Ureter (tissue), 1 donor: ENCODE data around the gene GTF2IRD2. TPM values are rescaled to one million over a fixed set of nuclear protein-coding genes. Genes with fewer than 3 reads are reported as not detected.
"Not testable (repeated sequence)": the region's sequence is repeated elsewhere in the genome, so short reads cannot be mapped to it uniquely, and the experiment has no call there.

Experiments used
- DNase-seq: peaks from one replicate; pipeline ENCODE4 v3.0.0-alpha.2; 2020; ENCODE audit warnings: low spot score
- total RNA-seq: library from RNA; stranded (reverse); gene quantifications from one replicate; pipeline ENCODE4 v1.2.4, GENCODE V29; 2023
- donor health status: DM: yes; HTN: yes; CAD: no.

GTF2IRD2 gene
- total RNA-seq: 45.5 TPM

- peak; percentile 68 for DNase-seq
These were observed at the start of gene GTF2IRD2 for GRCh38 chr7:74850833-74851721. Gene GTF2IRD2, minus strand, starts transcription at chr7:74851605. Its CDS starts 15,227 bp downstream, at chr7:74836378.

DNA sequence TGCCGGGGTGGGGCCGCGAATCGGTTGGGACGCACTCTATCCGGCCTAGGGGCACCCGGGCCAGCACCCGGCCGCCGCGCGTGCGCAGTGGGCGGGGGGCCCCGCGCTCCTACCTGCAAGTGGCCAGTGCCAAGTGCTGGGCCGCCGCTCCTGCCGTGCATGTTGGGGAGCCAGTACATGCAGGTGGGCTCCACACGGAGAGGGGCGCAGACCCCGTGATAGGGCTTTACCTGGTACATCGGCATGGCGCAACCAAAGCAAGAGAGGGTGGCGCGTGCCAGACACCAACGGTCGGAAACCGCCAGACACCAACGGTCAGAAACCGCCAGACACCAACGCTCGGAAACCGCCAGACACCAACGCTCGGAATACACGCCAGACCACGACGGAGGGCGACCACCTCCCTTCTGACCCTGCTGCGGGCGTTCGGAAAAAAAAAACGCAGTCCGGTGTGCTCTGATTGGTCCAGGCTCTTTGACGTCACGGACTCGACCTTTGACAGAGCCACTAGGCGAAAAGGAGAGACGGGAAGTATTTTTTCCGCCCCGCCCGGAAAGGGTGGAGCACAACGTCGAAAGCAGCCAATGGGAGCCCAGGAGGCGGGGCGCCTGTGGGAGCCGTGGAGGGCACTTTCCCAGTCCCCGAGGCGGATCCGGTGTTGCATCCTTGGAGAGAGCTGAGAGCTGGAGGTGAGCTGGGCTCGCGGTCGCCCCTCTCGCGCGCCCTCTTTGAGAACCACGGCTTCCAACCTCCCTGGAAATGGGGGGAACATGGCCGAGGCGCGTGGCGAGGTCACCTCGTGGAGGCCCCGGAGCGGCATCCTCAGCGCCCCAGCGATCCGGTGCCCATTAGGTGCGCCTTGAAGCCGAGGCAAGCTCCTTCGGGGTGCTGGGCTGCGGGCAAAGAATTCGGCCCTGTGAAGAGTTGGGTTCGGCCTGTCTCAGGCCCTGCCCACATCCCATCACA lies 39.0 kb upstream of the GTF2IRD2 start:
- peak; percentile 88 for DNase-seq

DNA sequence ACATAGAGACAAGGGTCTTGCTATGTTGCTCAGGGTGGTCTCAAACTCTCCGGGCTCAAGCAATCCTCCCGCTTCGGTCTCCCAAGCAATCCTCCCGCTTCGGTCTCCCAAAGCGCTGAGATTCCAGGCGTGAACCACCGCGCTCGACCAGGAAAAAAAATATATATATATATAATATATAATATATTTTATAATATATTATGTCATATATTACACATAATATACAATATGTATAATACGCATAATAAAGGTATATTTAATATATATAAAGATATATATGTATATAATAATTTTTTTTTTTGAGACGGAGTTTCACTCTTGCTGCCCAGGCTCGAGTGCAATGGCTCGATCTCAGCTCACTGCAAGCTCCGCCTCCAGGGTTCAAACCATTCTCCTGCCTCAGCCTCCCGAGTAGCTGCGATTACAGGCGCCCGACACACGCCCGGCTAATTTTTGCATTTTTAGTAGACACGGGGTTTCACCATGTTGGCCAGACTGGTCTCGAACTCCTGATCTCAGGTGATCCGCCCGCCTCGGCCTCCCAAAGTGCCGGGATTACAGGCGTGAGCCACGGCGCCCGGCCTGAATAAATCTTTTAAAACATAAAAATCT lies 38.2 kb upstream of the GTF2IRD2 start:
- DNase-seq: not testable (repeated sequence)

GRCh38 chr7:74885295-74885694 lies 33.9 kb upstream of the GTF2IRD2 start:
- not testable (repeated sequence) for DNase-seq

- DNase-seq: not testable (repeated sequence)
These were observed 30.7 kb upstream of the GTF2IRD2 start for GRCh38 chr7:74882110-74882509.

DNA sequence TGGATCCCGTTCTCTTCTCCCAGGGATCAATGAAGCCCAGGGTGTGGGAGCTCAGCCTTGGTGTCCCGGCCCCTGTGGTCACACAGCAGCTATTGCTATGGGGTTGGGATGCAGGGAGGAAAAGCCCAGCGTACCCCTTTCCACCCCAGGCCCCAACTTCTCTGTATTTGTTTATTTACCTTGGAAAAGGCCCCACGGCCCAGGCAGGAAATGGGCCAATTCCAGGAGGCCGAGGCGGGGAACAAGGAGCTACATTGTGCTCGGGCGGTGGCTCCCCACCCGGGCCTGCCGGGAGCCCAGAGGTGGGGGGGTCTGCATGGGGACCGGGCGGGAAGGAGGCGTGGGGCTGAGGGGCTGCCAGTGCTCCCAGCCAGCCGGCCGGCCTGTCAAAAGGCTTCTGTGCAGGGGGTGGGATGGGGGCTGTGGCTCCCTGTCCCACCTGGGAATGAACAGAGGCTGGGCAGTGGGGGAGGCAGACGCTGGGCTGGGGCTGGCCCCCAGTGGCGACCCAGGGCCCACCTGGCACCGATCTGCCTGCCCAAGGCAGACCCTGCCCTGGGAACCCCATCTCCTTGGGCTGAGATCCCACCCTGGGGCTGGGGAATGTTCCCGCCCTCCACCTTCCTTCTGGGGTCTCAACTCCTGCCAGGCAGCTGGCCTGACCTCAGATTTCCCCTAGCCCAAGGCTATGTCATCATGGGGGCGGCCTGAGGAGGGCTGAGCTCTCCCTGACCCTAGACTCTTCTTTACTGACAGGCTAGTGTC lies 23.5 kb upstream of the GTF2IRD2 start:
- DNase-seq: peak; percentile 42

DNA sequence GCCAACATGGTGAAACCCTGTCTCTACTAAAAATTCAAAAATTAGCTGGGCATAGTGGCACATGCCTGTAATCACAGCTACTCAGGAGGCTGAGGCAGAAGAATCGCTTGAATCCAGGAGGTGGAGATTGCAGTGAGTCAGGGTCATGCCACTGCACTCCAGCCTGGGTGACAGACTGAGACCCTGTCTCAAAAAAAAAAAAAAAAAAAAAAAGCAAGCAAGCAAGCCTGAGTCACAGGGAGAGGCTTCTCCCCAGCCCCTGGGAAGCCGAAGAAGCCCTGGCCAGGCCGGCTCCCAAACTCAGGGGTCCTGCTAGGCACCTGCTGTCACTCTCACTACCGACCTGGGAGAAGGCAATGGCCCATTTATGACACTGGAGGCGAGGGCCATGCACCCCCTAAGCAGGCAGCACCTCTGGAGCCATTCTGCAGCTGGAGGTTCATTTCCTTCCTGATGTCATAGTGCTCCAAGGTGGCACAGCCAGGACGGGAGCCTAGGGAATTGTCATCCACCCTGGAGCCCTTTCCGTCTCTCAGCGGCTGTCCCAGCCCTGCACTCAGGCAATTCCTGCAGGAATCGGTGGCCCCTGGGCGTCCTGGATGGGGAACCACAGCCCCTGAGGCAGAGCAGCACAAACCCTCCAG lies 22.8 kb upstream of the GTF2IRD2 start:
- DNase-seq: not testable (repeated sequence)

- not testable (repeated sequence) for DNase-seq
These were observed 21.1 kb upstream of the GTF2IRD2 start for GRCh38 chr7:74872542-74872941.

DNA sequence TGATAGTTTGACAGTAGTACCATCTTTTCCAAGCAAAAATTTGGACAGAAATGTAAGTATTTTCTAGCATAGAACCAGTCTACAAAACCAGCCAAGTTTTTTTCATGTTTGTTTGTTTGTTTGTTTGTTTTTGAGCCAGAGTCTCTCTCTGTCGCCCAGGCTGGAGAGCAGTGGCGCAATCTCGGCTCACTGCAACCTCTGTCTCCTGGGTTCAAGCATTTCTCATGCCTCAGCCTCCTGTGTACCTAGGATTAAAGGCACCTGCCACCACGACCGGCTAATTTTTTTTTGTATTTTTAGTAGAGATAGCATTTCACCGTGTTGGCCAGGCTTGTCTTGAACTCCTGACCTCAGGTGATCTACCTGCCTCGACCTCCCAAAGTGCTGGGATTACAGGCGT lies 14.4 kb upstream of the GTF2IRD2 start:
- DNase-seq: not testable (repeated sequence)

DNA sequence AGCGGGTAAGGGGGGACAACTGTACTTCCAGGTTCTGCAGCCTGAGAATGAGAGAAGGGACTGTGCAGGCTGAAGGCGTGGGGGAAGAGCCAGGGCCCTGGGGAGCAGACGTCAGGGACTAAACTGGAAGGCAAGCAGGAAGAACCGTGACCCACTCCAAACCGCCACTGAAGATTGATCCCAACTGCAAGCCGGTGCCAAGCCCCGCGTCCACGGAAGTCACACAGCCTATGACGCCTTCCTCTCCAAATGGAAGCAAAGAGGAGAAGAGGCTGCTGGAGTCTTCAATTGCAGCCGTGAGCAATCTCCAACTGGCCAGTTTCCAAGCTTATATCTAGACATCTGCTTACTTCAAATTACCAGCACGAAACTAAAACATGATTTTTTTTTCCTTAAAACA lies 1.6 kb downstream of the GTF2IRD2 start:
- DNase-seq: not testable (repeated sequence)

GRCh38 chr7:74830411-74830810 lies 21.0 kb downstream of the GTF2IRD2 start:
- DNase-seq: not testable (repeated sequence)

DNA sequence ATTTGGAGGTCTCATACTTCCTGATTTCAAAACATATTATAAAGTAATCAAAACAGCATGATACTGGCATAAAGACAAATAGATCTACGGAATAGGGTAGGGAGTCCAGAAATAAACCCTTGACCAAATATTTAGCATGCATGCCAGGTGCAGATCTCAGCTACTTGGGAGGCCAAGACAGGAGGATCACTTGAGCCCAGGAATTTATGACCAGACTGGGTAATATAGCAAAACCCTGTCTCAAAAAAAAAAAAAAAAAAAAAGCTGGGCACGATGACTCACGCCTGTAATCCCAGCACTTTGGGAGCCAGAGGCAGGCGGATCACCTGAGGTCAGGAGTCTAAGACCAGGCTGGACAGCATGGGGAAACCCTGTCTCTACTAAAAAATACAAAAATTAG lies 21.4 kb downstream of the GTF2IRD2 start:
- DNase-seq: not testable (repeated sequence)

- DNase-seq: not testable (repeated sequence)
These were observed 30.1 kb downstream of the GTF2IRD2 start for GRCh38 chr7:74821259-74821658.

DNA sequence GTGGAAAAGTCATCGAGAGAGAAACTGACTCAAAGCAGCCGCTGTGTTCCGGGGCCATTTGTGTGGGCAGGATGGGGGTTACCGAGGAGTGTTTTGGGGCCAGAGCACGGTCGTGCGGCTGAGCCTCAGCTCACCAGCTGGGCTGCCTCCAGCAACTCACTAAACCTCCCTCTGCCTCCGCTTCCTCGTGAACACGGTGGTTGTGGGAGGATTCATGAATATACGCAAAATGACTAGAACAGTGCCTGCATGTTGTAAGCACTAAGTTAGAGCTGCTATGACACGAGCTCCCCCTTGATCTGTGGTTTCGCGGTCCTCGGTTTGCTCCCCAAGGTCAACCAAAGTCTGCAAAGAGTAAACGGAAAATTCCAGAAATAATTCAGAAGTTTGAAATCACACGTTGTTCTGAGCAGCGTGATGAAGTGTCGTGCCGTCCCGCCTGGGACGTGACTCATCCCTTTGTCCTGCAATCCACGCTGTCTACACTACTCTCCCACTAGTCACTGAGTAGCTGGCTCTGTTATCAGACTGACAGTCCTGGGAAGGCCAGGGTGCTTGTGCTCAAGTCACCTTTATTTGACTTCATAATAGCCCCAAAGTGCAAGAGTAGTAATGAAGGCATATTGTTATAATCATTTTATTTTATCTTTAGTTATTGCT lies 31.1 kb downstream of the GTF2IRD2 start:
- DNase-seq: not testable (repeated sequence)

DNA sequence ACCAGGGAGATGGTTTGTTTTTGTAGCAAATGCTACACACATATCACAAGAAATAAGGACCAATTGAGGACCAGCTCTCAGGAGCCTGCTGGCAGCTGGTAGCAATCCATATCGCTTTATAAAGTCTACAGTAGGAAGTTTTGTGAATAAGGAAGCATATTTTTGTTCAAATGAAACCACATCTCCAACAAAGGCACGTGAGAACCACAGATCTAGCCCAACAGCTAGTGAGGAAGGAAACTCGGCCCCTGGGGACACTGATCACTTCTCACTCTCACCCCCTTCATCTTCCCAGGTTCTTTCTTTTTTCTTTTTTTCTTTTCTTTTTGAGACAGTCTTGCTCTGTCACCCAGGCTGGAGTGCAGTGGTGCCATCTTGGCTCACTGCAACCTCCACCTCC lies 35.5 kb downstream of the GTF2IRD2 start:
- not testable (repeated sequence) for DNase-seq

DNA sequence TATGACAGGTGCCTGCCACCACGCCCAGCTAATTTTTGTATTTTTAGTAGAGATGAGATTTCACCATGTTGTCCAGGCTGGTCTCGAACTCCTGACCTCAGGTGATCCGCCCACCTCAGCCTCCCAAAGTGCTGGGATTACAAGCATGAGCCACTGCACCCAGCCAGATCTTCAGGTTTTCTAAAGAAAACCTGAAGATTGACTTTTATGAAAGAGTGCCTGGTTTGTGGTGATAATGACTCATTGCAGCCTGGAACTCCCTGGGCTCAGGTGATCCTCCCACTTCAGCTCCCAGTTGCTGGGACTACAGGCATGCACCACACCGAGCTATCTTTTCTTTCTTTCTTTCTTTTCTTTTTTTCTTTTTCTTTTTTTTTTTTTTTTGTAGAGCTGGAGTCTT lies 52.8 kb downstream of the GTF2IRD2 start:
- not testable (repeated sequence) for DNase-seq

DNA sequence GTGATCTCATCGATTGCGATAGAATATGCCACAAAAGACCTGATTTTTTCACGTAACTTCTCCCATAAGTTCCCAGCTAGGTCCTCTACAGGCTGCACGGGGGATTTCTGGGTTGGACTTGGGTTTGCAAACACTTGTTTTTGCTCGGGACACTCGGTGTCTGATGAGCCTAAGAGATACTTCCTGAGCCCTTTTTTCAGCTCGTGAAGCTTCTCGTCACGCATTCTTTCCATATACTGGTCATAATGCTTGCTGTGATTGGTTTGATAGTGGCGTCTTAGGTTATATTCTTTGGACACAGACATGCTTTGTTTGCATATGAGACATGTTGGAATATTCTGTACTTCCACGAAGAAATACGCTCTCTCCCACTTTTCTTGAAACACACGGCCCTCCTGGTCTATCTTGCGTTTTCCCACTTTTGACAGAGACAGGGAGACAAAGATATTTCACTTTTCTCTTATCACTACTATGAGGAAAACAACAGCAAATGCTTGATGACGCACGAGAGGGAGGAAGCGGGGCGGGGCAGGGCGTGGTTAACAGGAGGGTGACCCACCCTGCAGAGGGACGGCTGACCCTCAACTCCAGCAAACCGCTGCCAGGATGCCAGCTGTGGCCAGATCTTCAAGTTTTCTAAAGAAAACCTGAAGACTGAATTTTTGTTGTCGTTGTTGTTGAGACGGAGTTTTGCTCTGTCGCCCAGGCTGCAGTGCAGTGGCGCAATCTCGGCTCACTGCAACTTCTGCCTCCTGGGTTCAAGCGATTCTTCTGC lies 53.4 kb downstream of the GTF2IRD2 start:
- not testable (repeated sequence) for DNase-seq

- DNase-seq: not testable (repeated sequence)
These were observed 62.1 kb downstream of the GTF2IRD2 start for GRCh38 chr7:74789200-74789736.
